Endothelial cell of umbilical vein (primary cell): Measurements from ENCODE around the gene EXT2. TPM values are rescaled to one million over a fixed set of nuclear protein-coding genes. Genes with fewer than 3 reads are reported as not detected.

Source experiments
- BruUV-seq: library from RNA; stranded (reverse); fragments of 400-500 nt; replicated peaks from 2 replicates; lab custom pipeline; 2021; lab: Mats Ljungman, UMichigan
- CTCF ChIA-PET: fragments of 300-600, 350-600 bp; sonication (Branson Sonifier 250); formaldehyde crosslinking; loops from one replicate; lab custom pipeline; 2021; ENCODE audit warnings: antibody characterized with exemption, inconsistent platforms; lab: Charles Lee
- POLR2A ChIA-PET: fragments of 300-600, 350-600 bp; sonication (Branson Sonifier 250); formaldehyde crosslinking; loops from one replicate; lab custom pipeline; 2021; ENCODE audit warnings: antibody characterized with exemption, inconsistent platforms; lab: Charles Lee
- DNase-seq: peaks from one replicate; pipeline ENCODE4 v3.0.0-alpha.2; 2011; ENCODE audit warnings: low read depth, low spot score
- FAIRE-seq: peaks from 2 replicates; lab custom pipeline; 2011; peaks lifted over from hg19 to GRCh38; lab: Jason Lieb, UNC
- H2AFZ ChIP-seq: 2 replicates; pipeline ENCODE4 v1.6.0; 2012; ENCODE audit warnings: low read depth, low read length, control low read depth, inconsistent platforms
- H3K27ac ChIP-seq: 2 replicates; pipeline ENCODE4 v1.5.1; 2011; ENCODE audit warnings: low read depth, mild to moderate bottlenecking, control low read depth, low read length, moderate library complexity; ENCODE audit not compliant: insufficient read depth
- H3K27me3 ChIP-seq, 2 experiments: 2 replicates each; pipeline versions ENCODE4 v1.6.0 to v1.6.1; 2011; ENCODE audit warnings: low read length in 2 of 2, mixed read lengths in 1 of 2; ENCODE audit not compliant: control insufficient read depth in 2 of 2, insufficient read depth in 2 of 2
- H3K36me3 ChIP-seq, 2 experiments: 2 replicates in 1 of 2; 3 replicates in 1 of 2; pipeline ENCODE4 v1.5.1; 2011; ENCODE audit warnings: low read length in 2 of 2, mild to moderate bottlenecking in 1 of 2, moderate library complexity in 1 of 2; ENCODE audit not compliant: control insufficient read depth in 2 of 2, insufficient read depth in 2 of 2; ENCODE audit errors: extremely low read depth in 1 of 2
- H3K4me1 ChIP-seq: 3 replicates; pipeline ENCODE4 v1.5.1; 2011; ENCODE audit warnings: mild to moderate bottlenecking, low read length; ENCODE audit not compliant: control insufficient read depth, insufficient read depth; ENCODE audit errors: extremely low read depth
- H3K4me2 ChIP-seq: 2 replicates; pipeline ENCODE4 v1.6.1; 2011; ENCODE audit warnings: low read length, control low read depth, mixed read lengths; ENCODE audit not compliant: insufficient read depth
- H3K4me3 ChIP-seq, 3 experiments: fragments of 200-600 bp in 1 of 3; sonication (generic), shearing (Covaris generic) in 1 of 3; replicated peaks in 1 of 3; 2 replicates each; pipeline ENCODE4 v1.5.1; 2011 to 2016; ENCODE audit warnings: control low read depth in 3 of 3, low read length in 3 of 3, mild to moderate bottlenecking in 2 of 3, inconsistent platforms in 1 of 3, low read depth in 1 of 3, moderate library complexity in 1 of 3; ENCODE audit not compliant: insufficient read depth in 1 of 3
- H3K79me2 ChIP-seq: 2 replicates; pipeline ENCODE4 v1.6.0; 2012; ENCODE audit warnings: low read length, inconsistent platforms; ENCODE audit not compliant: control insufficient read depth, insufficient read depth
- H3K9ac ChIP-seq: replicated peaks from 2 replicates; pipeline ENCODE3; 2011; ENCODE audit warnings: low read length, control low read depth; ENCODE audit not compliant: insufficient read depth; ENCODE audit errors: extremely low read depth
- H3K9me1 ChIP-seq: replicated peaks from 3 replicates; pipeline ENCODE4 v1.6.0; 2011; ENCODE audit warnings: mild to moderate bottlenecking, low read length; ENCODE audit not compliant: control insufficient read depth, insufficient read depth; ENCODE audit errors: extremely low read depth
- H3K9me3 ChIP-seq: replicated peaks from 2 replicates; pipeline ENCODE4 v1.5.1; 2012; ENCODE audit warnings: low read length, inconsistent platforms; ENCODE audit not compliant: control insufficient read depth, insufficient read depth
- H4K20me1 ChIP-seq: replicated peaks from 2 replicates; pipeline ENCODE3; 2011; ENCODE audit warnings: mild to moderate bottlenecking, low read length; ENCODE audit not compliant: control insufficient read depth, insufficient read depth; ENCODE audit errors: extremely low read depth
- CTCF ChIP-seq, 2 donors: IDR thresholded peaks; 1 replicate in 1 of 2; 2 replicates in 1 of 2; pipeline ENCODE4 v1.5.1; 2011; ENCODE audit warnings: low read length in 2 of 2, mild to moderate bottlenecking in 2 of 2, moderate library complexity in 2 of 2, control low read depth in 1 of 2, inconsistent platforms in 1 of 2, low read depth in 1 of 2; ENCODE audit not compliant: insufficient read depth in 1 of 2; ENCODE audit errors: extremely low read depth in 1 of 2
- EZH2 ChIP-seq: IDR thresholded peaks from 2 replicates; pipeline ENCODE4 v1.6.1; 2012; ENCODE audit warnings: borderline replicate concordance, low read depth, mild to moderate bottlenecking, moderate library complexity, low read length, inconsistent platforms; ENCODE audit not compliant: severe bottlenecking
- FOS ChIP-seq: IDR thresholded peaks from 2 replicates; pipeline ENCODE4 v1.6.1; 2011; ENCODE audit warnings: mild to moderate bottlenecking, low read length, moderate library complexity, borderline replicate concordance; ENCODE audit not compliant: insufficient read depth
- GATA2 ChIP-seq: IDR thresholded peaks from 2 replicates; pipeline ENCODE4 v1.7.0; 2011; ENCODE audit warnings: low read depth, mild to moderate bottlenecking, moderate library complexity, mixed read lengths, low read length; ENCODE audit not compliant: insufficient read length, insufficient read depth
- JUN ChIP-seq: IDR thresholded peaks from 2 replicates; pipeline ENCODE4 v1.6.1; 2011; ENCODE audit warnings: borderline replicate concordance, low read depth; ENCODE audit not compliant: insufficient read length, insufficient read depth
- POLR2A ChIP-seq: IDR thresholded peaks from 2 replicates; pipeline ENCODE4 v1.6.1; 2012; ENCODE audit warnings: low read depth, mild to moderate bottlenecking, control low read depth, low read length
- POLR2AphosphoS5 ChIP-seq: IDR thresholded peaks from 2 replicates; pipeline ENCODE4 v1.6.1; 2012; ENCODE audit warnings: low read depth, mild to moderate bottlenecking, control low read depth, low read length, moderate library complexity; ENCODE audit not compliant: insufficient read depth
- dilution Hi-C: fragments of 300-500 bp; cut with MboI; formaldehyde crosslinking; loops from one replicate; pipeline ENCODE4 v1.15.0; 2019; ENCODE audit warnings: low sequenced_read_pairs; ENCODE audit not compliant: extremely low pct_ligation_motif_present
- intact Hi-C: fragments of 100-400 bp; cut with micrococcal nuclease; formaldehyde crosslinking; loops from one replicate; pipeline ENCODE4 v1.10.0; 2022
- polyA plus RNA-seq, 4 experiments: library from polyadenylated mRNA; depleted of rRNA in 3 of 4; stranded (reverse) in 3 of 4; unstranded in 1 of 4; fragments of >200 nt; gene quantifications; 2 replicates each; pipeline versions ENCODE4 v1.2.1 to v1.2.3, GENCODE V29; 2011 to 2012; ENCODE audit warnings: missing spikeins in 1 of 4
- total RNA-seq: library from RNA; stranded (reverse); gene quantifications from 2 replicates; pipeline ENCODE4 v1.2.3, GENCODE V29; 2021
- TF ChIP-seq, protein P1 (sequence below): IDR thresholded peaks from 2 replicates; pipeline ENCODE4 v1.6.1; 2011; ENCODE audit not compliant: insufficient read depth, insufficient read length

Gene EXT2
- total and polyA plus RNA-seq, 2 donors (not counting 3 experiments of a cell fraction or from before 2014, with no cell fraction given) = 50.9 to 60.3 TPM

GRCh38 chr11:44275241-44275640 is 179.8 kb downstream of the EXT2 start:
- DNase-seq (no peak), FAIRE-seq (no peak)
- Histone ChIP-seq H3K4me3 (no peak overlapping the region), H3K79me2 (no peaks in the 10 kb centered on the region), H3K9me1 (no peaks in the 10 kb centered on the region), H3K27ac (no peak overlapping the region), H3K9ac (no peak overlapping the region), H3K36me3 (no peaks in the 10 kb centered on the region), H3K4me1 (peaks cover 3% of the 10 kb centered on the region), H4K20me1 (no peaks in the 10 kb centered on the region), H3K27me3 (peaks cover 0 to 1% of the 10 kb centered on the region in 2 experiments), H3K9me3 (no peaks in the 10 kb centered on the region), H2AFZ (no peak overlapping the region), H3K4me2 (no peak overlapping the region)
- dilution Hi-C loops (no loop called here), intact Hi-C loops (no loop called here)
- CTCF ChIA-PET = interaction anchor here (3.7 kb wide), 1 partner anchor 11 kb away, joined by 13 read pairs; no protein-coding TSS in a partner anchor
- POLR2A ChIA-PET = no interaction called here
- no peak for TF ChIP-seq JUN
- TF ChIP-seq FOS = no peak
- TF ChIP-seq, protein P1, sequence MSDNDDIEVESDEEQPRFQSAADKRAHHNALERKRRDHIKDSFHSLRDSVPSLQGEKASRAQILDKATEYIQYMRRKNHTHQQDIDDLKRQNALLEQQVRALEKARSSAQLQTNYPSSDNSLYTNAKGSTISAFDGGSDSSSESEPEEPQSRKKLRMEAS = no peak
- TF ChIP-seq GATA2 = no peak
- no peak for TF ChIP-seq CTCF (IDR thresholded peaks at IDR 0.05; ENCODE audit: extremely low read depth in 1 of 2, insufficient read depth in 1 of 2, low read depth in 1 of 2, low read length in 2 of 2)
- no peak for TF ChIP-seq POLR2A
- no peak for TF ChIP-seq EZH2
- TF ChIP-seq POLR2AphosphoS5 = no peak
- BruUV-seq = no TSS peak
